H9 (cell line): ENCODE results near the gene IQCE. TPM values are rescaled to one million over a fixed set of nuclear protein-coding genes. Genes with fewer than 3 reads are reported as not detected.

Experiments
- DNase-seq: peaks from one replicate; pipeline ENCODE4 v3.0.0-alpha.2; 2017
- H2AFZ ChIP-seq: one replicate; pipeline ENCODE4 v1.6.1; 2013; ENCODE audit warnings: mild to moderate bottlenecking, low read length, control low read depth, moderate library complexity
- H2AK5ac ChIP-seq: 2 replicates; pipeline ENCODE4 v1.6.1; 2013; ENCODE audit warnings: low read length, control low read depth, mixed read lengths; ENCODE audit not compliant: insufficient read length
- H2BK120ac ChIP-seq: one replicate; pipeline ENCODE4 v1.6.1; 2013; ENCODE audit warnings: low read depth, mild to moderate bottlenecking, low read length, control low read depth, inconsistent platforms; ENCODE audit not compliant: poor library complexity, severe bottlenecking
- H2BK12ac ChIP-seq: 2 replicates; pipeline ENCODE4 v1.6.1; 2013; ENCODE audit warnings: low read length, control low read depth, mixed read lengths, low read depth; ENCODE audit not compliant: insufficient read length
- H2BK15ac ChIP-seq: 2 replicates; pipeline ENCODE4 v1.6.1; 2013; ENCODE audit warnings: low read depth, low read length, control low read depth
- H2BK20ac ChIP-seq: one replicate; pipeline ENCODE4 v1.6.1; 2013; ENCODE audit warnings: low read depth, mild to moderate bottlenecking, low read length, control low read depth, inconsistent platforms; ENCODE audit not compliant: poor library complexity, severe bottlenecking
- H2BK5ac ChIP-seq: 2 replicates; pipeline ENCODE4 v1.6.1; 2013; ENCODE audit warnings: low read length, control low read depth, mixed read lengths; ENCODE audit not compliant: insufficient read length
- H3K14ac ChIP-seq: 2 replicates; pipeline ENCODE4 v1.6.1; 2013; ENCODE audit warnings: low read length, control low read depth; ENCODE audit not compliant: insufficient read depth
- H3K18ac ChIP-seq: 2 replicates; pipeline ENCODE4 v1.6.1; 2013; ENCODE audit warnings: low read depth, mild to moderate bottlenecking, mixed read lengths, low read length, control low read depth; ENCODE audit not compliant: insufficient read length
- H3K23ac ChIP-seq: 2 replicates; pipeline ENCODE4 v1.6.1; 2013; ENCODE audit warnings: low read length, control low read depth, mixed read lengths, low read depth; ENCODE audit not compliant: insufficient read length
- H3K23me2 ChIP-seq: 2 replicates; pipeline ENCODE4 v1.6.1; 2013; ENCODE audit warnings: low read depth, mild to moderate bottlenecking, mixed read lengths, low read length, control low read depth; ENCODE audit not compliant: insufficient read length, poor library complexity, severe bottlenecking
- H3K27ac ChIP-seq: 2 replicates; pipeline ENCODE4 v1.5.1; 2013; ENCODE audit warnings: low read length, control low read depth, mixed read lengths, low read depth; ENCODE audit not compliant: insufficient read length
- H3K27me3 ChIP-seq: 2 replicates; pipeline ENCODE4 v1.6.1; 2013; ENCODE audit warnings: low read length, control low read depth, inconsistent platforms; ENCODE audit not compliant: insufficient read depth
- H3K4ac ChIP-seq: 2 replicates; pipeline ENCODE4 v1.6.1; 2013; ENCODE audit warnings: low read depth, mild to moderate bottlenecking, control low read depth, inconsistent platforms, low read length, moderate library complexity
- H3K4me1 ChIP-seq: 2 replicates; pipeline ENCODE4 v1.6.1; 2013; ENCODE audit warnings: low read length, control low read depth, inconsistent platforms; ENCODE audit not compliant: insufficient read depth
- H3K4me2 ChIP-seq: 2 replicates; pipeline ENCODE4 v1.6.1; 2013; ENCODE audit warnings: low read length, control low read depth, mixed read lengths; ENCODE audit not compliant: insufficient read length, insufficient read depth
- H3K56ac ChIP-seq: 2 replicates; pipeline ENCODE4 v1.6.1; 2013; ENCODE audit warnings: low read depth, mild to moderate bottlenecking, mixed read lengths, low read length, control low read depth; ENCODE audit not compliant: insufficient read length
- H3K79me1 ChIP-seq: 2 replicates; pipeline ENCODE4 v1.6.1; 2013; ENCODE audit warnings: low read depth, mild to moderate bottlenecking, moderate library complexity, low read length, control low read depth, inconsistent platforms; ENCODE audit not compliant: insufficient read depth, poor library complexity, severe bottlenecking
- H3K79me2 ChIP-seq: 2 replicates; pipeline ENCODE4 v1.6.1; 2013; ENCODE audit warnings: low read length, control low read depth, inconsistent platforms; ENCODE audit not compliant: insufficient read depth
- H3K9ac ChIP-seq: 2 replicates; pipeline ENCODE4 v1.6.1; 2013; ENCODE audit warnings: low read length, control low read depth, mixed read lengths; ENCODE audit not compliant: insufficient read length; ENCODE audit errors: extremely low read depth
- H3K9me3 ChIP-seq: one replicate; pipeline ENCODE4 v1.6.1; 2013; ENCODE audit warnings: low read depth, low read length, inconsistent platforms; ENCODE audit not compliant: control insufficient read depth
- H3T11ph ChIP-seq: one replicate; pipeline ENCODE4 v1.6.1; 2013; ENCODE audit warnings: mild to moderate bottlenecking, low read length, control low read depth, inconsistent platforms
- H4K20me1 ChIP-seq: one replicate; pipeline ENCODE4 v1.6.1; 2013; ENCODE audit not compliant: control insufficient read depth, insufficient read length, insufficient read depth
- H4K5ac ChIP-seq: 2 replicates; pipeline ENCODE4 v1.6.1; 2013; ENCODE audit warnings: low read depth, mild to moderate bottlenecking, mixed read lengths, low read length, control low read depth; ENCODE audit not compliant: insufficient read length
- H4K8ac ChIP-seq: replicated peaks from 2 replicates; pipeline ENCODE4 v1.6.1; 2013; ENCODE audit warnings: low read length, control low read depth, mixed read lengths, low read depth; ENCODE audit not compliant: insufficient read length
- H4K91ac ChIP-seq: 2 replicates; pipeline ENCODE4 v1.6.1; 2013; ENCODE audit warnings: low read depth, mild to moderate bottlenecking, moderate library complexity, mixed read lengths, low read length, control low read depth; ENCODE audit not compliant: insufficient read length
- H3K27ac Mint-ChIP-seq, 3 experiments: 2 replicates in 2 of 3; 3 replicates in 1 of 3; pipeline ENCODE4 v1.8.0; 2020 to 2021; ENCODE audit warnings: mixed read lengths in 3 of 3, mild to moderate bottlenecking in 1 of 3, moderate library complexity in 1 of 3
- H3K27me3 Mint-ChIP-seq: 2 replicates; pipeline ENCODE4 v1.8.0; 2021; ENCODE audit warnings: low read depth, mild to moderate bottlenecking, moderate library complexity, mixed read lengths
- H3K36me3 Mint-ChIP-seq, 3 experiments: 2 replicates in 2 of 3; 3 replicates in 1 of 3; pipeline ENCODE4 v1.8.0; 2020 to 2021; ENCODE audit warnings: low read depth in 3 of 3, mixed read lengths in 3 of 3; ENCODE audit not compliant: insufficient read depth in 1 of 3
- H3K4me1 Mint-ChIP-seq, 2 experiments: 2 replicates each; pipeline ENCODE4 v1.8.0; 2020; ENCODE audit warnings: mixed read lengths in 2 of 2
- H3K4me3 Mint-ChIP-seq, 2 experiments: 2 replicates in 1 of 2; 3 replicates in 1 of 2; pipeline ENCODE4 v1.8.0; 2020 to 2021; ENCODE audit warnings: mild to moderate bottlenecking in 2 of 2, mixed read lengths in 2 of 2, moderate library complexity in 1 of 2
- H3K9me3 Mint-ChIP-seq, 2 experiments: 2 replicates in 1 of 2; 3 replicates in 1 of 2; pipeline ENCODE4 v1.8.0; 2020; ENCODE audit warnings: mild to moderate bottlenecking in 2 of 2, mixed read lengths in 2 of 2, moderate library complexity in 1 of 2
- WGBS: extraction: QIAGEN DNeasy Blood & Tissue Kit; methylation state at CpG from one replicate; pipeline ENCODE4 v1.1.7; 2013; ENCODE audit warnings: missing lambda C conversion rate, low lambda C conversion rate, mixed read lengths; ENCODE audit not compliant: insufficient read length; ENCODE audit errors: extremely low coverage; 5-methylcytosine and 5-hydroxymethylcytosine counted together
- total RNA-seq: library from RNA; stranded (reverse); gene quantifications from 2 replicates; pipeline ENCODE4 v1.2.1, GENCODE V29; 2021
- TF ChIP-seq, protein P1 (sequence below): fragments of 200-600 bp; sonication (generic); conservative IDR thresholded peaks from 3 replicates; pipeline ENCODE4 v1.8.0; 2021; ENCODE audit warnings: antibody characterized with exemption, mild to moderate bottlenecking

Gene IQCE
- total RNA-seq, 1 experiment from 2014 or later = 7.0 TPM

DNA sequence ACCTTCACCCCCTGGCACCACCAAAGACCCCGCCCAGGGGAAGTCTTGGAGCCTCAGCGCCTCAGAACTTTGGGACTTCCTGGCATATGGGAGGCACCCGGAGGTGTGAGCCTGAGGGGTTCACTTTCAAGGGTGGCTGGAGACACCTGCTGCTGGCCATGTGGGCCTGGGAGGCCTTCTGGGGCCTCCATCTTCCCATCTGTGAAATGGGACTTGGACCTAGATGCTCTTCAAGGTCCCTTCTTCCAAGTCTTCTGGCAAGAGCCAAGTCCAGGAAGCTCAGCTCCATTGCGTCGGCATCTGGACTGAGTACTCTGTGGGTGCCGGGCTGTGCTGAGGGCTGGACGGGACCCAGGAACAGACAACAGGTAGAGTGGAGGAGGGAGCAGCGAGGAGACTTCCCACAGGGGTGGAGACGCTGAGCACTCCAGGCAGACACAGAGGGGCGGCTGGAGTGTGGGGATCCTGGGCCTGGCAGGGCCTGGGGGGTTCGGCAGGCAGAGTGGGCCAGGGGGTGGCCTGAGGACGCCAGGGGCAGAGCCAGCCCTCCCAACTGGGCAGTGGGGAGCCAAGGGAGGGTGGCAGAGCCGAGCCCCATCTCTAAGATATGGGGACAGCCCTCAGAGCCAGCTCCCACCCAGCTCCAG, 48.5 kb upstream of the IQCE start:
- no peak overlapping the region for H3K56ac ChIP-seq
- H3K79me1 ChIP-seq = no peaks in the 10 kb centered on the region
- H4K5ac ChIP-seq = no peak overlapping the region
- no peaks in the 10 kb centered on the region for H3K27me3 Mint-ChIP-seq
- no peak overlapping the region for H2AK5ac ChIP-seq
- H3K36me3 Mint-ChIP-seq = no peaks in the 10 kb centered on the region
- H3K23me2 ChIP-seq = no peaks in the 10 kb centered on the region
- no peak overlapping the region for H3K23ac ChIP-seq
- H3K27ac ChIP-seq = no peak overlapping the region
- no peaks in the 10 kb centered on the region for H3K27me3 ChIP-seq
- no peaks in the 10 kb centered on the region; a peak in 1 of 5 replicates for H3K9me3 Mint-ChIP-seq
- no peak overlapping the region for H3K4me2 ChIP-seq
- no peaks in the 10 kb centered on the region for H4K20me1 ChIP-seq
- H3K4me3 Mint-ChIP-seq = no peak overlapping the region
- no peak overlapping the region for H4K8ac ChIP-seq
- no peak overlapping the region for H2BK5ac ChIP-seq
- H2BK20ac ChIP-seq = no peak overlapping the region
- no peak overlapping the region for H4K91ac ChIP-seq
- no CpG with 5 or more reads among the region's 13 CpGs for WGBS
- H3K9ac ChIP-seq = no peak overlapping the region
- peaks cover 13 to 36% of the 10 kb centered on the region in 2 experiments for H3K4me1 Mint-ChIP-seq
- H2BK15ac ChIP-seq = no peak overlapping the region
- no peak overlapping the region for H3K18ac ChIP-seq
- no peak overlapping the region for H2BK120ac ChIP-seq
- no peak overlapping the region for H3T11ph ChIP-seq
- no peak overlapping the region for H3K14ac ChIP-seq
- H2BK12ac ChIP-seq = no peak overlapping the region
- TF ChIP-seq, protein P1, sequence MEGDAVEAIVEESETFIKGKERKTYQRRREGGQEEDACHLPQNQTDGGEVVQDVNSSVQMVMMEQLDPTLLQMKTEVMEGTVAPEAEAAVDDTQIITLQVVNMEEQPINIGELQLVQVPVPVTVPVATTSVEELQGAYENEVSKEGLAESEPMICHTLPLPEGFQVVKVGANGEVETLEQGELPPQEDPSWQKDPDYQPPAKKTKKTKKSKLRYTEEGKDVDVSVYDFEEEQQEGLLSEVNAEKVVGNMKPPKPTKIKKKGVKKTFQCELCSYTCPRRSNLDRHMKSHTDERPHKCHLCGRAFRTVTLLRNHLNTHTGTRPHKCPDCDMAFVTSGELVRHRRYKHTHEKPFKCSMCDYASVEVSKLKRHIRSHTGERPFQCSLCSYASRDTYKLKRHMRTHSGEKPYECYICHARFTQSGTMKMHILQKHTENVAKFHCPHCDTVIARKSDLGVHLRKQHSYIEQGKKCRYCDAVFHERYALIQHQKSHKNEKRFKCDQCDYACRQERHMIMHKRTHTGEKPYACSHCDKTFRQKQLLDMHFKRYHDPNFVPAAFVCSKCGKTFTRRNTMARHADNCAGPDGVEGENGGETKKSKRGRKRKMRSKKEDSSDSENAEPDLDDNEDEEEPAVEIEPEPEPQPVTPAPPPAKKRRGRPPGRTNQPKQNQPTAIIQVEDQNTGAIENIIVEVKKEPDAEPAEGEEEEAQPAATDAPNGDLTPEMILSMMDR = no peak
- H3K4ac ChIP-seq = no peak overlapping the region
- no peak overlapping the region for H2AFZ ChIP-seq
- H3K27ac Mint-ChIP-seq = no peak overlapping the region; a peak in 1 of 7 replicates
- H3K9me3 ChIP-seq = no peaks in the 10 kb centered on the region
- no peaks in the 10 kb centered on the region for H3K4me1 ChIP-seq
- no peaks in the 10 kb centered on the region for H3K79me2 ChIP-seq
- DNase-seq = no peak
